GM12801 (cell line): Measurements from ENCODE around the gene RALGAPA1.

Experiments used
- CTCF ChIP-seq: IDR thresholded peaks from one replicate; pipeline ENCODE4 v1.5.1; 2011; ENCODE audit warnings: control low read depth; ENCODE audit not compliant: insufficient read length; ENCODE audit errors: extremely low read depth

The RALGAPA1 gene

GRCh38 chr14:35578639-35579038 lies 230.5 kb downstream of the RALGAPA1 start:
- no peak for TF ChIP-seq CTCF

GRCh38 chr14:35578135-35578534 lies 231.0 kb downstream of the RALGAPA1 start:
- TF ChIP-seq CTCF, result no peak

- no peak for TF ChIP-seq CTCF
Measured at GRCh38 chr14:35576856-35577255, 232.2 kb downstream of the RALGAPA1 start.

- no peak for TF ChIP-seq CTCF
Measured at GRCh38 chr14:35576260-35576659, 232.8 kb downstream of the RALGAPA1 start.

- TF ChIP-seq CTCF, result no peak
Measured at GRCh38 chr14:35573911-35574310, 235.2 kb downstream of the RALGAPA1 start.

GRCh38 chr14:35571598-35571997 lies 237.5 kb downstream of the RALGAPA1 start:
- TF ChIP-seq CTCF, result no peak

GRCh38 chr14:35565871-35566464 lies 243.1 kb downstream of the RALGAPA1 start:
- TF ChIP-seq CTCF, result no peak
